GM15510 (cell line): Measurements from ENCODE around the gene CCDC171.

ENCODE experiments used
- POLR2A ChIP-seq: IDR thresholded peaks from 3 replicates; pipeline ENCODE4 v1.6.1; 2011; ENCODE audit warnings: borderline replicate concordance; ENCODE audit not compliant: insufficient read length; ENCODE audit errors: extremely low read depth

Gene CCDC171

GRCh38 chr9:15531380-15531779 is 21.5 kb upstream of the CCDC171 start:
- no peak for TF ChIP-seq POLR2A

- TF ChIP-seq POLR2A: no peak
Measured at GRCh38 chr9:15541872-15542271, 11.0 kb upstream of the CCDC171 start.

- no peak for TF ChIP-seq POLR2A
Measured at GRCh38 chr9:15542624-15543023, 10.2 kb upstream of the CCDC171 start.

- TF ChIP-seq POLR2A: no peak
Measured at GRCh38 chr9:15543047-15543813, 9.6 kb upstream of the CCDC171 start.

- TF ChIP-seq POLR2A: no peak
Measured at GRCh38 chr9:15549611-15550010, 3.2 kb upstream of the CCDC171 start.

- TF ChIP-seq POLR2A: no peak
Measured at GRCh38 chr9:15553528-15553898, 670 bp downstream of the CCDC171 start.

GRCh38 chr9:15570769-15571168 is 17.9 kb downstream of the CCDC171 start:
- TF ChIP-seq POLR2A: no peak

GRCh38 chr9:15572200-15572770 is 19.4 kb downstream of the CCDC171 start:
- TF ChIP-seq POLR2A: no peak

GRCh38 chr9:15576350-15577050 is 23.7 kb downstream of the CCDC171 start:
- no peak for TF ChIP-seq POLR2A

GRCh38 chr9:15578714-15579113 is 25.9 kb downstream of the CCDC171 start:
- TF ChIP-seq POLR2A: no peak

GRCh38 chr9:15584379-15584778 is 31.5 kb downstream of the CCDC171 start:
- no peak for TF ChIP-seq POLR2A

GRCh38 chr9:15592317-15592716 is 39.5 kb downstream of the CCDC171 start:
- no peak for TF ChIP-seq POLR2A

GRCh38 chr9:15606643-15607472 is 54.0 kb downstream of the CCDC171 start:
- no peak for TF ChIP-seq POLR2A

- TF ChIP-seq POLR2A: no peak
Measured at GRCh38 chr9:15612962-15613361, 60.1 kb downstream of the CCDC171 start.

GRCh38 chr9:15617782-15618181 is 64.9 kb downstream of the CCDC171 start:
- no peak for TF ChIP-seq POLR2A

- TF ChIP-seq POLR2A: no peak
Measured at GRCh38 chr9:15618540-15619331, 65.9 kb downstream of the CCDC171 start.
